Effector memory CD8-positive, alpha-beta T cell (primary cell): ENCODE data around the gene FAM228B.

Experiments used
- ATAC-seq: fragments of 150-1000 bp; cut with Tn5 transposase; replicated peaks from 2 replicates; pipeline ENCODE4 v1.10.0; 2021; ENCODE audit warnings: mild to moderate bottlenecking, moderate library complexity
- DNase-seq, 3 experiments: peaks; one replicate each; pipeline ENCODE4 v3.0.0; 2021
- H3K27ac Mint-ChIP-seq, 2 donors: one replicate each; pipeline ENCODE4 v1.8.0; 2022; ENCODE audit warnings: mild to moderate bottlenecking in 2 of 2, mixed read lengths in 2 of 2, moderate library complexity in 2 of 2
- H3K27me3 Mint-ChIP-seq, 2 donors: one replicate each; pipeline ENCODE4 v1.8.0; 2022; ENCODE audit warnings: mixed read lengths in 2 of 2
- H3K36me3 Mint-ChIP-seq: one replicate; pipeline ENCODE4 v1.8.0; 2022; ENCODE audit warnings: mild to moderate bottlenecking, moderate library complexity, mixed read lengths; ENCODE audit not compliant: insufficient read depth
- H3K4me1 Mint-ChIP-seq, 2 donors: one replicate each; pipeline ENCODE4 v1.8.0; 2022; ENCODE audit warnings: low read depth in 2 of 2, mixed read lengths in 2 of 2
- H3K4me3 Mint-ChIP-seq, 2 donors: one replicate each; pipeline ENCODE4 v1.8.0; 2022; ENCODE audit warnings: mild to moderate bottlenecking in 2 of 2, mixed read lengths in 2 of 2, moderate library complexity in 2 of 2
- H3K9me3 Mint-ChIP-seq, 2 donors: one replicate each; pipeline ENCODE4 v1.8.0; 2022; ENCODE audit warnings: mixed read lengths in 2 of 2

Gene FAM228B

DNA sequence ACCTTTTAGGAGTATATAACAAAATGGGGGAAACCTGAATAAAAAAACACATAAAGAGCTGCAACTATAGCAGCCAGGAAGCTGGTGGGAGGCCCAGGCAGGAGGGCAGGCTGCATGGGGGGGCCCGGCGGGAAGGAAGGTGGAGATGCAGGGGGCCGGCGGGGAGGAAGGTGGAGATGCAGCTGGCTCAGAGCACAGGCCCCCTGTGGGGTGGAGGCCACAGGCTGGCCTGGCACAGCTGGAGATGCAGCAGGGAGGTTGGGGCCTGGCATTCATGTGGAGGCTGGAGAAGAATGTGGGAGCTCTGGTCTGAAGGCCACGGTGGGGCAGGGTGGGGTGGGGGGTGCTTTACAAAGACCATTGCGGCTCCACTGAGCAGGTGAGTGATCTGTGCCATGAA, 83.0 kb downstream of the FAM228B start:
- Mint-ChIP-seq H3K4me1 (no peaks in the 10 kb centered on the region), H3K4me3 (no peak overlapping the region), H3K36me3 (peaks cover 57% of the 10 kb centered on the region)

DNA sequence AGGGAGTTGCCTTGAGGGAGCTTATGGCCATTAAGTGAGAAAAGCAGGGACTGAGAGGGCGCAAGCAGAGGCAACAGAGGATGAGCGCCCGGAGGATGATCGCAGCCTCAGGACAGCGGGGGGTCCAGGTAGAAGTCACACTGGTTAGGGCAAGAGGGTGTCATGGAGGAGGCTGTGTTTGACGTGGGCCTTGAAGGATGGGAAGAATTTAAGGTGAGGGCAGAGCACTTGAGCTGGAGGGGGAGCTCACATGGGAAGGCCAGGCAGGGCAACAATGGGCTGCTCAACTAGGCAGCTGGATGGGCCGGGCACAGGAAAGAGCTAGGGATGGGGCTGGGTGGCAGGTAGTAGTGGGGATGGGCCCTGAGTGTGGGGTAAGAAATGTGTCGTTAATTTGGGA, 83.4 kb downstream of the FAM228B start:
- DNase-seq (no peak), ATAC-seq (no peak)
- Mint-ChIP-seq H3K36me3 (peaks cover 62% of the 10 kb centered on the region), H3K27me3 (no peaks in the 10 kb centered on the region), H3K4me3 (no peak overlapping the region), H3K27ac (peak overlapping the region; percentile 63 to 71), H3K9me3 (no peaks in the 10 kb centered on the region), H3K4me1 (no peaks in the 10 kb centered on the region)

More for the DNA sequence above, 83.0 kb downstream of the FAM228B start:
- peak overlapping the region; percentile 63 to 71 for H3K27ac Mint-ChIP-seq
- no peak for ATAC-seq
- H3K9me3 Mint-ChIP-seq, result no peaks in the 10 kb centered on the region
- no peak for DNase-seq
- H3K27me3 Mint-ChIP-seq, result no peaks in the 10 kb centered on the region

DNA sequence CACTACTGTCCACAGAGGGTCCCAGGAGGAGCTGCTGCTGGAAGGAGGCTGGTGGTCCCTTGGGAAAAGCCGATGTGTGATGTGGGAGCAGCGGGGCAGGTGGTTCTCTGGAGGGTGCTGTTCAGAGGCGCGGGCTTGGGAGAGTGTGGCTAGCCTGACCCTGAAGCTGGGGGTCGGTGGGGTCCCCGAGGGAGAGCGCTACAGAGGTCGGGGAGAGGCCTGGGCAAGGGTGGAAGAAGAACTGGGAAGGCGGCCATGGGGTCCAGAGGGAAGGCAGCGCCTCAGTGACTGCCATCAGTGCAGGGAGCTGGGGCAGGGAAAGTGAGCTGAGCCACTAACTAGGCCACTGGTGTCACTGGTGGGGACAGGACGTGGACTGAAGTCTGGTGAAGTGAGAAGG, 84.1 kb downstream of the FAM228B start:
- no peaks in the 10 kb centered on the region for H3K27me3 Mint-ChIP-seq
- no peaks in the 10 kb centered on the region for H3K4me1 Mint-ChIP-seq
- DNase-seq (no peak), ATAC-seq (no peak)
- H3K9me3 Mint-ChIP-seq, result no peaks in the 10 kb centered on the region
- H3K4me3 Mint-ChIP-seq, result no peak overlapping the region
- H3K27ac Mint-ChIP-seq, result no peak overlapping the region
- peaks cover 65% of the 10 kb centered on the region for H3K36me3 Mint-ChIP-seq

DNA sequence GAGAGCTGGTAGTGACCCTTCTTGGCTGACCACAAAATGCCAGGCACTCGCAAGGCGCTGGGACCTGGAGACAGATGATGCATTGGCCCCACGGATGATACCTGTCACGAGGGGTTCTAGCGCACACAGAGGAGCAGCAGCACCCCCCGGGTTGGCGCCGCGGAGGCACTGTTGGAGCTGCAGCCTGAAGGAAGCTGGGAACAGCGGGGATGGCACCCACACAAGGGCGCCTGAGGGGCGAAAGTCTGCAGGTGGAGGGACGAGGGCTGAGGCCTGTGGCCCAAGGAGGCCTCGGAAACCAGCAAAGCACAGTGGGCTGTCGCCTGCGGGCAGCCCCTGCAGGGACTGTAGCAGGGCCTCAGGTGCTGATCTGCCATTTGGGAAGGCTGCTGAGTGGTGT, 85.2 kb downstream of the FAM228B start:
- no peak overlapping the region for H3K4me3 Mint-ChIP-seq
- DNase-seq (no peak), ATAC-seq (no peak)
- no peak overlapping the region for H3K27ac Mint-ChIP-seq
- H3K4me1 Mint-ChIP-seq, result no peaks in the 10 kb centered on the region
- H3K36me3 Mint-ChIP-seq, result peaks cover 65% of the 10 kb centered on the region
- no peaks in the 10 kb centered on the region for H3K27me3 Mint-ChIP-seq
- H3K9me3 Mint-ChIP-seq, result no peaks in the 10 kb centered on the region

DNA sequence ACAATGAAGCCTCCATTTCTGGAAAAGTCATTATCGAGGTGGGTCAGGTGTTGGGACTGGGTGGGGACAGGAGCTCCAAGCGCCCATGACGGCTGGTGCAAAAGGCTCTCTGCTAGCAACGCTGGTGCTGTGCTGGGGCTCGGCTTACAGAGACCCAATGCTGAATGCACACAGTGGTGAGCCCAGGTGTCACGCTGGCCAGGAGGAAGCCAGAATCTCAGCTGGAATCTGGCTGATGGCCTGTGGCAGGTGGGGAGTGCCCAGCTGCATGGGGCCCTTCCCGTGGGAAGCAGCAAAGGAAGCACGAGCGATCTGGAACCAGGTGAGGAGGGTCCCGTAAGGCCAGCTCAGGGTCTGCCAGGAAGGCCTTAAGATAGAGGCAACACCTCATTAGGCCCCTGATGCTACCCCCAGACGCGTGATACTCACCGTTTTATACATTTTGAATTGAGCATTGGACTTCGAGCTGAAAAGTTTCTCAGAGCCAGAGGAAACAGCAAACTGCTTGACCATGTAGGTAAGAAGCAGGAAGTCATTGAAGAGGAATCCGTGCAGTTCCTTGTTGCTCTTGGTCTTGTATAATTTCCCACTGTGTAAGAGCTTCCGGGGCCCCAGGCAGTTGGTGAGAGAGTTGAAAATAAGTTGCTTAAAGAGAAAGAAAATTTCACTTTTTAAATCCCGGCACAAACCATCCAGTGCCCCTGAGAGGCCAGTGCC, 86.3 kb downstream of the FAM228B start:
- no peak for ATAC-seq

DNA sequence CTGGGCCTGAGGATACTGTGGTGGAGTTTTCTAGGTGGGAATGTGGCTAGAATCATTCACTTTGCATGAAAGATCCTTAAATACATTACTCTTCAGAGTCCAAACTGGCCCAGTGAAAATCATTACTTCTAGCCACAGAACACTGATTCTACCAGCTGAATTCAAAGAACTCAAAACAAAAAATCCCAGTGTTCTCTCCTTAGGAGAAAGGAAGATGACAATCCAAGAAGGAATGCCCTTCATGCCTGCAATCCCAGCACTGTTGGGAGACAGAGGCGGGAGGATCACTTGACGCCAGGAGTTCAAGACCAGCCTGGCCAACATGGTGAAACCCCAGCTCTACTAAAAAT, 86.8 kb downstream of the FAM228B start:
- H3K9me3 Mint-ChIP-seq, result no peaks in the 10 kb centered on the region
- H3K27me3 Mint-ChIP-seq, result no peaks in the 10 kb centered on the region
- H3K4me3 Mint-ChIP-seq, result no peak overlapping the region
- ATAC-seq (no peak), DNase-seq (no peak)
- peaks cover 0 to 3% of the 10 kb centered on the region in 2 donors for H3K4me1 Mint-ChIP-seq
- H3K27ac Mint-ChIP-seq, result no peak overlapping the region
- H3K36me3 Mint-ChIP-seq, result peaks cover 52% of the 10 kb centered on the region

More for the DNA sequence above, 86.3 kb downstream of the FAM228B start:
- no peaks in the 10 kb centered on the region for H3K4me1 Mint-ChIP-seq
- no peak overlapping the region for H3K27ac Mint-ChIP-seq
- no peak overlapping the region for H3K4me3 Mint-ChIP-seq
- no peaks in the 10 kb centered on the region for H3K27me3 Mint-ChIP-seq
- H3K9me3 Mint-ChIP-seq, result no peaks in the 10 kb centered on the region
- H3K36me3 Mint-ChIP-seq, result peaks cover 54% of the 10 kb centered on the region
- DNase-seq, result no peak

DNA sequence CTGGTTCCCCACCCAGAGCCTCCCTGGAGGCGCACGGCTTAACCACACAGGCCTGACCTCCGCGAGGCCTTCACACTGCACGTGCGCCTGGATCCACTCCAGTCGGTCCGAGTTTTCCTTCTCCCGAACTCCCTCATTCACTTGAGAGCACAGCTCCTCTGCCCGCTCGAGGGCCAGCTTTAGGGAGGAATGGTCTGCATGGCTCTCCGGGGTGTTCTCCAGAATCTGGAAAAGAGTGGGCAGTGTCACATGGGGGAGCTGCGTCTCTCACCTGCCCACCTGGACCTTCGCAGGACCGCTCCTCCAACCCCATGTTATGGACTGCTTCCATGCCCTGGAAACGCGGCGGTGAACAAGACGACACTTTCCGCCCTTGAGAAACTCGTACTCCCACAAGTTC, 87.5 kb downstream of the FAM228B start:
- Mint-ChIP-seq H3K4me1 (peaks cover 0 to 6% of the 10 kb centered on the region in 2 donors), H3K27me3 (no peaks in the 10 kb centered on the region), H3K27ac (peak overlapping the region in 1 of 2 donors; percentile 11), H3K9me3 (no peaks in the 10 kb centered on the region), H3K4me3 (no peak overlapping the region), H3K36me3 (peaks cover 54% of the 10 kb centered on the region)
- no peak for ATAC-seq
- no peak for DNase-seq

DNA sequence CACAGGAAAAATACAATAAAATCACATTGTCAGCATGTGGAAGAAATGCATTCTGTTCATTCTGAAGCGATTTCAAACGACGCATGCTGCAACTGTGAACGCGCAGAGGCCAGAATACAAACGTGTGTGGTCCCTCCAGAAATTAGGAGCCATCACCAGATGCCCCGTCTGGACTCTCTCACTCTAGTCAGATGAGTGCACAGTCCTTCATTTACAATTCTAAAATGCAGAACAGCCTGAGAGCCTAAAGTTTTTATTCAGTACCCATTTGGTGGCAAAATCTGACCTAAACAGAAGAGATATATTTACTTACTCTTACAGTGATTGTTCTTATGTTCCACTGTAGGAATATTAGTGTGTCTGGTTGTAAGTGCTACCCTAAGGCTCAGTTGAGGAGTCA, 88.1 kb downstream of the FAM228B start:
- Mint-ChIP-seq H3K9me3 (no peaks in the 10 kb centered on the region), H3K36me3 (peaks cover 56% of the 10 kb centered on the region), H3K27ac (peak overlapping the region in 1 of 2 donors; percentile 11), H3K4me1 (peaks cover 0 to 10% of the 10 kb centered on the region in 2 donors), H3K27me3 (no peaks in the 10 kb centered on the region), H3K4me3 (no peak overlapping the region)
- ATAC-seq (no peak), DNase-seq (no peak)

DNA sequence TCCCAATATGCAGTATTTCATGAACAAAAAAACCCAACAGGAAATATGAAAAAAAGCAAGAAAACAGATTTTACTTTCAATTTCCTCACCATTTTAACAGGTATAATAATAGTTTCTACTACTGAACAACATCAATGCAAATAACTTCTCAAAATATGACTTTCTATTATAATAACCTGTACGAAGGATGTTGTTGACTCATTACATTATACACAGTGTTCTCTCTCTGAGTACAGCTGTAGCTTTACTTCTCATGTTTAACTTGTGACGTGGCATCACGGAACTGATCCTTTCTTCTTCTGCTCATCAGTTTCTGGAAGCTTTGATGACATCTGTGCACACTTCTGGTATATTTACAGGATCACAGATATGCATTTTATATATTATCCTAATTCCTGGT, 91.6 kb downstream of the FAM228B start:
- Mint-ChIP-seq H3K36me3 (peaks cover 48% of the 10 kb centered on the region), H3K9me3 (no peaks in the 10 kb centered on the region), H3K27ac (peak overlapping the region; percentile 56 to 66), H3K4me1 (peaks cover 0 to 10% of the 10 kb centered on the region in 2 donors), H3K4me3 (peak overlapping the region in 1 of 2 donors; percentile 28), H3K27me3 (no peaks in the 10 kb centered on the region)
- ATAC-seq (no peak), DNase-seq (no peak)
